Dermis blood vessel endothelial cell (primary cell): ENCODE measurements around the gene FITM2. TPM values are rescaled to one million over a fixed set of nuclear protein-coding genes. Genes with fewer than 3 reads are reported as not detected.

Experiments used
- DNase-seq: peaks from one replicate; pipeline ENCODE4 v3.0.0; 2010
- total RNA-seq: library from RNA; depleted of rRNA; stranded (reverse); fragments of >200 nt; gene quantifications from 2 replicates; pipeline ENCODE4 v1.2.3, GENCODE V29; 2014

The FITM2 gene
- total RNA-seq, 1 donor from 2014 or later, result 7.5 TPM

GRCh38 chr20:44279228-44279627 is 31.8 kb downstream of the FITM2 start:
- no peak for DNase-seq

- DNase-seq, result no peak
Measured at GRCh38 chr20:44274303-44275017, 36.5 kb downstream of the FITM2 start.

- DNase-seq, result no peak
Measured at GRCh38 chr20:44273231-44274215, 37.5 kb downstream of the FITM2 start.

GRCh38 chr20:44271915-44272663 is 38.9 kb downstream of the FITM2 start:
- DNase-seq, result no peak

GRCh38 chr20:44268802-44269201 is 42.2 kb downstream of the FITM2 start:
- no peak for DNase-seq

GRCh38 chr20:44264287-44264686 is 46.7 kb downstream of the FITM2 start:
- no peak for DNase-seq

- DNase-seq, result no peak
Measured at GRCh38 chr20:44258226-44258890, 52.6 kb downstream of the FITM2 start.

- DNase-seq, result no peak
Measured at GRCh38 chr20:44256961-44257360, 54.0 kb downstream of the FITM2 start.

- no peak for DNase-seq
Measured at GRCh38 chr20:44255942-44256341, 55.1 kb downstream of the FITM2 start.

- no peak for DNase-seq
Measured at GRCh38 chr20:44254073-44254472, 56.9 kb downstream of the FITM2 start.

- DNase-seq, result no peak
Measured at GRCh38 chr20:44253528-44253927, 57.5 kb downstream of the FITM2 start.

Other genes starting within 250 kb of the FITM2 start
- gene JPH2, start 124.0 kb downstream of the FITM2 start, total RNA-seq, result 0.09 and 0.17 TPM in 2 replicates
- 39.6 and 55.6 TPM in 2 replicates for gene OSER1, start 100.4 kb downstream of the FITM2 start, total RNA-seq
- not detected in 2 replicates for gene GDAP1L1, start 63.9 kb downstream of the FITM2 start, total RNA-seq
- not detected in 2 replicates for gene R3HDML, start 25.8 kb upstream of the FITM2 start, total RNA-seq
- gene HNF4A, start 44.5 kb upstream of the FITM2 start, total RNA-seq, result not detected in 2 replicates
- 3.4 and 6.3 TPM in 2 replicates for gene TTPAL, start 164.7 kb upstream of the FITM2 start, total RNA-seq
- gene SERINC3, start 210.9 kb upstream of the FITM2 start, total RNA-seq, result 108 and 110 TPM in 2 replicates